H1 (cell line): ENCODE results near the gene ANKRD60. TPM values are rescaled to one million over a fixed set of nuclear protein-coding genes. Genes with fewer than 3 reads are reported as not detected.

Source experiments
- CTCF ChIA-PET: fragments of 300-600 bp; sonication (Branson Sonifier 250); formaldehyde crosslinking; loops from one replicate; lab custom pipeline; 2021; ENCODE audit not compliant: partially characterized antibody; lab: Charles Lee
- POLR2A ChIA-PET: fragments of 300-600 bp; sonication (Branson Sonifier 250); formaldehyde crosslinking; loops from one replicate; lab custom pipeline; 2021; ENCODE audit warnings: inconsistent platforms; ENCODE audit not compliant: partially characterized antibody; lab: Charles Lee
- DNase-seq, 2 experiments: peaks; one replicate each; pipeline versions ENCODE4 v3.0.0 to v3.0.0-alpha.2; 2010 to 2022; ENCODE audit warnings: low spot score in 2 of 2, low read depth in 1 of 2, mixed read lengths in 1 of 2
- FAIRE-seq: peaks from 2 replicates; lab custom pipeline; 2011; peaks lifted over from hg19 to GRCh38; lab: Jason Lieb, UNC
- H2AFZ ChIP-seq: 2 replicates; pipeline ENCODE4 v1.8.1; 2012; ENCODE audit warnings: low read length, inconsistent platforms
- H2AK5ac ChIP-seq: 2 replicates; pipeline ENCODE4 v1.6.1; 2013; ENCODE audit warnings: low read depth, low read length
- H2BK120ac ChIP-seq: replicated peaks from 2 replicates; pipeline ENCODE3; 2013; ENCODE audit warnings: low read depth, low read length, inconsistent platforms
- H2BK12ac ChIP-seq: 2 replicates; pipeline ENCODE4 v1.6.1; 2013; ENCODE audit warnings: low read depth, low read length
- H2BK15ac ChIP-seq: 2 replicates; pipeline ENCODE4 v1.6.1; 2013; ENCODE audit warnings: low read length
- H2BK20ac ChIP-seq: 2 replicates; pipeline ENCODE4 v1.6.1; 2013; ENCODE audit warnings: low read length
- H2BK5ac ChIP-seq: 2 replicates; pipeline ENCODE4 v1.6.1; 2013; ENCODE audit warnings: low read depth, low read length
- H3K14ac ChIP-seq: 2 replicates; pipeline ENCODE4 v1.6.1; 2013; ENCODE audit warnings: inconsistent platforms; ENCODE audit not compliant: insufficient read length
- H3K18ac ChIP-seq: 2 replicates; pipeline ENCODE4 v1.6.1; 2013; ENCODE audit warnings: low read length; ENCODE audit errors: extremely low read depth
- H3K23ac ChIP-seq: 2 replicates; pipeline ENCODE4 v1.6.1; 2013; ENCODE audit warnings: inconsistent platforms; ENCODE audit not compliant: insufficient read length
- H3K23me2 ChIP-seq: 2 replicates; pipeline ENCODE4 v1.6.1; 2013; ENCODE audit warnings: low read depth, low read length
- H3K27ac ChIP-seq: 2 replicates; pipeline ENCODE4 v1.6.1; 2011; ENCODE audit warnings: low read depth, low read length, inconsistent platforms
- H3K27me3 ChIP-seq, 4 experiments: replicated peaks in 1 of 4; 1 replicate in 1 of 4; 2 replicates in 3 of 4; pipeline versions ENCODE4 v1.6.1 to v1.8.1; 2011 to 2013; ENCODE audit warnings: low read length in 3 of 4, mild to moderate bottlenecking in 3 of 4, inconsistent platforms in 2 of 4, mixed read lengths in 2 of 4, moderate library complexity in 1 of 4; ENCODE audit not compliant: control insufficient read depth in 3 of 4, insufficient read depth in 3 of 4; ENCODE audit errors: extremely low read depth in 1 of 4
- H3K36me3 ChIP-seq, 4 experiments: 2 replicates each; pipeline versions ENCODE4 v1.6.1 to v1.8.1; 2011 to 2013; ENCODE audit warnings: mild to moderate bottlenecking in 4 of 4, low read length in 3 of 4, moderate library complexity in 2 of 4, control low read depth in 1 of 4, inconsistent platforms in 1 of 4; ENCODE audit not compliant: insufficient read depth in 4 of 4, control insufficient read depth in 2 of 4
- H3K4ac ChIP-seq: replicated peaks from 2 replicates; pipeline ENCODE3; 2013; ENCODE audit warnings: low read length, low read depth, mixed read lengths, inconsistent platforms; ENCODE audit not compliant: insufficient read length
- H3K4me1 ChIP-seq, 4 experiments: replicated peaks in 1 of 4; 1 replicate in 1 of 4; 2 replicates in 3 of 4; pipeline versions ENCODE4 v1.6.1 to v1.8.1; 2011 to 2013; ENCODE audit warnings: low read length in 3 of 4, inconsistent platforms in 2 of 4, mixed read lengths in 1 of 4; ENCODE audit not compliant: insufficient read depth in 4 of 4, control insufficient read depth in 3 of 4
- H3K4me2 ChIP-seq, 2 experiments: 2 replicates each; pipeline versions ENCODE4 v1.6.1 to v1.8.1; 2011 to 2013; ENCODE audit warnings: low read depth in 2 of 2, low read length in 2 of 2, control low read depth in 1 of 2, inconsistent platforms in 1 of 2, mild to moderate bottlenecking in 1 of 2; ENCODE audit not compliant: insufficient read depth in 1 of 2
- H3K4me3 ChIP-seq, 4 experiments: fragments of 200-600, 300-600 bp in 1 of 4; sonication (generic), shearing (Covaris generic), sonication (Bioruptor Twin) in 1 of 4; 2 replicates each; pipeline versions ENCODE4 v1.5.1 to v1.8.1; 2011 to 2016; ENCODE audit warnings: low read length in 4 of 4, low read depth in 3 of 4, control low read depth in 2 of 4, inconsistent platforms in 2 of 4, mild to moderate bottlenecking in 2 of 4, mixed read lengths in 1 of 4, moderate library complexity in 1 of 4; ENCODE audit not compliant: insufficient read depth in 2 of 4; ENCODE audit errors: extremely low read depth in 1 of 4
- H3K56ac ChIP-seq: replicated peaks from 2 replicates; pipeline ENCODE3; 2013; ENCODE audit warnings: low read depth, mild to moderate bottlenecking, mixed read lengths, low read length, inconsistent platforms; ENCODE audit not compliant: insufficient read length
- H3K79me1 ChIP-seq: 2 replicates; pipeline ENCODE4 v1.6.1; 2013; ENCODE audit warnings: low read depth, low read length, control low read depth
- H3K79me2 ChIP-seq, 2 experiments: 2 replicates each; pipeline versions ENCODE4 v1.6.1 to v1.8.1; 2012 to 2013; ENCODE audit warnings: low read length in 2 of 2, mild to moderate bottlenecking in 2 of 2, inconsistent platforms in 1 of 2; ENCODE audit not compliant: insufficient read depth in 2 of 2, control insufficient read depth in 1 of 2
- H3K9ac ChIP-seq, 4 experiments: replicated peaks in 1 of 4; 1 replicate in 1 of 4; 2 replicates in 3 of 4; pipeline versions ENCODE4 v1.6.1 to v1.8.1; 2011 to 2013; ENCODE audit warnings: low read depth in 3 of 4, low read length in 3 of 4, control low read depth in 2 of 4, mild to moderate bottlenecking in 2 of 4, moderate library complexity in 2 of 4, inconsistent platforms in 1 of 4; ENCODE audit errors: extremely low read depth in 1 of 4
- H3K9me3 ChIP-seq, 2 experiments: 2 replicates each; pipeline versions ENCODE4 v1.6.1 to v1.8.1; 2012 to 2013; ENCODE audit warnings: mild to moderate bottlenecking in 2 of 2, moderate library complexity in 2 of 2, control low read depth in 1 of 2, inconsistent platforms in 1 of 2, low read depth in 1 of 2, low read length in 1 of 2, mixed read lengths in 1 of 2; ENCODE audit not compliant: insufficient read depth in 2 of 2
- H4K20me1 ChIP-seq, 2 experiments: replicated peaks in 1 of 2; 2 replicates each; pipeline versions ENCODE3 to v1.8.1; 2011 to 2013; ENCODE audit warnings: inconsistent platforms in 2 of 2, low read length in 2 of 2, mild to moderate bottlenecking in 1 of 2; ENCODE audit not compliant: insufficient read depth in 2 of 2, control insufficient read depth in 1 of 2
- H4K5ac ChIP-seq: 2 replicates; pipeline ENCODE4 v1.6.1; 2013; ENCODE audit warnings: low read length, low read depth, mixed read lengths, inconsistent platforms; ENCODE audit not compliant: insufficient read length
- H4K8ac ChIP-seq: 2 replicates; pipeline ENCODE4 v1.8.0; 2013; ENCODE audit warnings: mild to moderate bottlenecking, moderate library complexity, low read length, inconsistent platforms; ENCODE audit not compliant: insufficient read depth; ENCODE audit errors: extremely low read depth
- H4K91ac ChIP-seq: replicated peaks from 2 replicates; pipeline ENCODE3; 2013; ENCODE audit warnings: low read length, mixed read lengths, inconsistent platforms; ENCODE audit not compliant: insufficient read length
- CEBPB ChIP-seq: IDR thresholded peaks from 2 replicates; pipeline ENCODE4 v1.6.1; 2012; ENCODE audit warnings: low read depth, low read length
- CTCF ChIP-seq, 3 experiments: IDR thresholded peaks; 1 replicate in 2 of 3; 2 replicates in 1 of 3; pipeline versions ENCODE4 v1.5.1 to v1.6.1; 2011; ENCODE audit warnings: low read length in 3 of 3, mild to moderate bottlenecking in 3 of 3, inconsistent platforms in 2 of 3, low read depth in 1 of 3, moderate library complexity in 1 of 3; ENCODE audit not compliant: insufficient read depth in 1 of 3; ENCODE audit errors: control extremely low read depth in 1 of 3
- KDM4A ChIP-seq: IDR thresholded peaks from one replicate; pipeline ENCODE4 v1.7.1; 2012; ENCODE audit warnings: low read depth, mild to moderate bottlenecking, moderate library complexity, low read length, inconsistent platforms; ENCODE audit not compliant: severe bottlenecking
- MAX ChIP-seq: IDR thresholded peaks from 2 replicates; pipeline ENCODE4 v1.6.1; 2012; ENCODE audit warnings: inconsistent platforms
- RAD21 ChIP-seq, 2 experiments: IDR thresholded peaks in 1 of 2; conservative IDR thresholded peaks in 1 of 2; 2 replicates each; pipeline ENCODE4 v1.6.1; 2011; ENCODE audit warnings: low read depth in 2 of 2, low read length in 2 of 2, improper control_type of control experiment in 1 of 2, inconsistent platforms in 1 of 2, mild to moderate bottlenecking in 1 of 2, moderate library complexity in 1 of 2
- USF2 ChIP-seq: IDR thresholded peaks from 2 replicates; pipeline ENCODE4 v1.6.1; 2011; ENCODE audit warnings: low read length, improper control_type of control experiment
- WGBS, 2 experiments: shearing (Covaris generic) in 1 of 2; methylation state at CpG; one replicate each; pipeline versions ENCODE4 v1.1.6 to v1.1.7; 2013 to 2015; ENCODE audit warnings: low lambda C conversion rate in 2 of 2, mixed read lengths in 2 of 2, inconsistent platforms in 1 of 2, low coverage in 1 of 2, missing lambda C conversion rate in 1 of 2; ENCODE audit not compliant: insufficient replicate concordance in 2 of 2, insufficient coverage in 1 of 2, insufficient read length in 1 of 2; ENCODE audit errors: extremely low coverage in 1 of 2, missing lambda C conversion rate in 1 of 2; 5-methylcytosine and 5-hydroxymethylcytosine counted together
- polyA plus RNA-seq, 7 experiments: library from polyadenylated mRNA; depleted of rRNA in 3 of 7; stranded (reverse) in 5 of 7; unstranded in 2 of 7; fragments of >200 nt in 5 of 7; fragments of 200-250 nt in 2 of 7; gene quantifications; 1 replicate in 5 of 7; 2 replicates in 1 of 7; 4 replicates in 1 of 7; pipeline versions ENCODE4 v1.2.1 to v1.2.3, GENCODE V29; 2011 to 2013; ENCODE audit warnings: missing spikeins in 2 of 7, mixed read lengths in 2 of 7
- total RNA-seq: library from RNA; stranded (reverse); fragmentation: NEBNext Ultra II Directional; extraction: Animal tissue kit (Norgen Biotek cat#: 25700); gene quantifications from 2 replicates; pipeline ENCODE4 v1.2.1, GENCODE V29; 2021

The ANKRD60 gene
- total and polyA plus RNA-seq, 2 of the 8 experiments (the other 6 are each of a cell fraction or from before 2014, with no cell fraction given): not detected

- Histone ChIP-seq H2BK120ac (no peak overlapping the region), H3K27me3 (peaks cover 2 to 19% (median 14%) of the 10 kb centered on the region in 4 experiments; a peak in 6 of 7 replicates), H3K79me2 (no peaks in the 10 kb centered on the region), H3K56ac (no peak overlapping the region), H3K4me2 (peak overlapping the region; percentile 31 to 93), H4K8ac (peak overlapping the region; percentile 81; the same call in 1 of the 2 replicates), H3K4ac (no peak overlapping the region), H3K9ac (no peak overlapping the region), H3K79me1 (no peaks in the 10 kb centered on the region), H3K14ac (no peak overlapping the region), H3K18ac (peak overlapping the region; percentile 79), H3K36me3 (no peaks in the 10 kb centered on the region), H4K5ac (no peak overlapping the region), H2BK12ac (no peak overlapping the region; the same call in 1 of the 2 replicates), H3K4me1 (peaks cover 0 to 6% (median 4%) of the 10 kb centered on the region in 4 experiments; a peak in 3 of 7 replicates), H4K91ac (no peak overlapping the region), H3K27ac (no peak overlapping the region), H2BK15ac (no peak overlapping the region), H2AK5ac (no peak overlapping the region), H2BK5ac (no peak overlapping the region), H2BK20ac (0 out of 2 replicates have a peak overlapping the region, but pooled peaks have one; percentile 93), H3K9me3 (peaks cover 0 to 3% of the 10 kb centered on the region in 2 experiments; a peak in 1 of 4 replicates), H4K20me1 (no peaks in the 10 kb centered on the region), H2AFZ (peak overlapping the region; percentile 83; the same call in 1 of the 2 replicates), H3K23me2 (0 out of 2 replicates have a peak, but pooled peaks cover 2% of the 10 kb centered on the region), H3K23ac (no peak overlapping the region), H3K4me3 (peak overlapping the region in 3 of 4 experiments; percentile 12 to 54 (median 29); a peak in 5 of 8 replicates)
- peak; percentile 10 to 92 for DNase-seq
- FAIRE-seq: no peak
- 12% methylated on average over 25 of the region's 46 CpGs; no CpG with 5 or more reads in 1 of the 2 experiments for WGBS, 2 experiments
- CTCF ChIA-PET: interaction anchor here (0.6 to 3.5 kb wide), 23 partner anchors 9 to 611 kb away, joined by 3 to 13 read pairs (median 3); no protein-coding TSS in a partner anchor
- POLR2A ChIA-PET: interaction anchor here (0.6 kb wide), 2 partner anchors 124 to 196 kb away, joined by 3 to 5 read pairs; no protein-coding TSS in a partner anchor
- TF ChIP-seq MAX (peak; percentile 37; the same call in 1 of the 2 replicates), USF2 (0 out of 2 replicates have a peak, but pooled peaks have one; percentile 14), CEBPB (no peak), RAD21 (IDR thresholded peaks at IDR 0.05 in 1 of 2, conservative IDR thresholded peaks at IDR 0.05 in 1 of 2; ENCODE audit: low read depth in 2 of 2, low read length in 2 of 2) (peak; percentile 91 to 93), CTCF (IDR thresholded peaks at IDR 0.05; ENCODE audit: control extremely low read depth in 1 of 3, insufficient read depth in 1 of 3, low read depth in 1 of 3, low read length in 3 of 3) (peak; percentile 88 to 92 (median 89)), KDM4A (peak; percentile 21)
Observed at GRCh38 chr20:58179432-58180099, 48.9 kb downstream of the ANKRD60 start.
